ENCODE results near the gene ABHD12B. TPM values are rescaled to one million over a fixed set of nuclear protein-coding genes. Genes with fewer than 3 reads are reported as not detected.

ABHD12B gene
- total RNA-seq, 2 donors from 2014 or later: 0.83 TPM; not detected in 1

GRCh38 chr14:50943261-50943942, 71.5 kb downstream of the ABHD12B start:
- Histone ChIP-seq H3K36me3 (no peaks in the 10 kb centered on the region), H3K9me3 (no peaks in the 10 kb centered on the region), H3K4me1 (peaks cover 0 to 21% of the 10 kb centered on the region in 2 donors), H3K27ac (peak overlapping the region; percentile 68 to 80), H3K27me3 (no peaks in the 10 kb centered on the region), H3K4me3 (peak overlapping the region; percentile 56 to 81)
- DNase-seq (ENCODE audit: low spot score): peak; percentile 84
- TF ChIP-seq CTCF (IDR thresholded peaks at IDR 0.05): no peak

GRCh38 chr14:50943943-50944646, 72.2 kb downstream of the ABHD12B start, which contains the start of gene PYGL:
Gene PYGL (minus strand): TSS chr14:50944483. CDS start chr14:50944403, 80 bp downstream.
- TF ChIP-seq CTCF (IDR thresholded peaks at IDR 0.05): no peak
- Histone ChIP-seq H3K9me3 (no peaks in the 10 kb centered on the region), H3K27me3 (no peaks in the 10 kb centered on the region), H3K36me3 (no peaks in the 10 kb centered on the region), H3K4me1 (peaks cover 0 to 21% of the 10 kb centered on the region in 2 donors), H3K27ac (peak within 1 kb of the TSS; percentile 68 to 80), H3K4me3 (peak within 1 kb of the TSS; percentile 56 to 81)
- DNase-seq (ENCODE audit: low spot score): peak; percentile 78

- no peak for TF ChIP-seq CTCF (IDR thresholded peaks at IDR 0.05)
These were observed 73.0 kb downstream of the ABHD12B start for GRCh38 chr14:50944647-50945413.

GRCh38 chr14:50946234-50946935, 74.5 kb downstream of the ABHD12B start:
- H3K27me3 ChIP-seq: no peaks in the 10 kb centered on the region

More at GRCh38 chr14:50944647-50945413, 73.0 kb downstream of the ABHD12B start:
- Histone ChIP-seq H3K27ac (peak overlapping the region; percentile 68 to 80), H3K4me1 (peaks cover 0 to 21% of the 10 kb centered on the region in 2 donors), H3K9me3 (no peaks in the 10 kb centered on the region), H3K27me3 (no peaks in the 10 kb centered on the region), H3K4me3 (peak overlapping the region; percentile 56 to 81), H3K36me3 (no peaks in the 10 kb centered on the region)
- DNase-seq (ENCODE audit: low spot score): no peak

More at GRCh38 chr14:50946234-50946935, 74.5 kb downstream of the ABHD12B start:
- H3K4me3 ChIP-seq: no peak overlapping the region
- no peak overlapping the region for H3K27ac ChIP-seq
- H3K9me3 ChIP-seq: no peaks in the 10 kb centered on the region
- no peak for TF ChIP-seq CTCF (IDR thresholded peaks at IDR 0.05)
- peaks cover 0 to 21% of the 10 kb centered on the region in 2 donors for H3K4me1 ChIP-seq
- DNase-seq (ENCODE audit: low spot score): no peak
- H3K36me3 ChIP-seq: no peaks in the 10 kb centered on the region
